Activated CD8-positive, alpha-beta memory T cell treated with anti-CD3 and anti-CD28 coated beads, Interleukin-2, amount 50 U/mL, for 24 hours (primary cell): ENCODE measurements around the gene EMC9.

Experiments used
- DNase-seq: peaks from one replicate; pipeline ENCODE4 v3.0.0-alpha.2; 2020; ENCODE audit errors: extremely low read depth

Gene EMC9, protein sequence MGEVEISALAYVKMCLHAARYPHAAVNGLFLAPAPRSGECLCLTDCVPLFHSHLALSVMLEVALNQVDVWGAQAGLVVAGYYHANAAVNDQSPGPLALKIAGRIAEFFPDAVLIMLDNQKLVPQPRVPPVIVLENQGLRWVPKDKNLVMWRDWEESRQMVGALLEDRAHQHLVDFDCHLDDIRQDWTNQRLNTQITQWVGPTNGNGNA

GRCh38 chr14:24141097-24141880 lies at the start of gene EMC9:
TSS of gene EMC9 (minus strand) at chr14:24141591. CDS start at chr14:24141304, 287 bp downstream.
- DNase-seq, result peak; percentile 99

GRCh38 chr14:24190416-24190815 lies 49.0 kb upstream of the EMC9 start:
- no peak for DNase-seq

GRCh38 chr14:24189460-24189859 lies 48.1 kb upstream of the EMC9 start:
- no peak for DNase-seq

GRCh38 chr14:24189059-24189375 lies 47.6 kb upstream of the EMC9 start:
- DNase-seq, result no peak

GRCh38 chr14:24188251-24189058 lies 47.1 kb upstream of the EMC9 start, which contains the start of gene IPO4:
TSS of gene IPO4 (minus strand) at chr14:24188816. CDS start at chr14:24188787, 29 bp downstream.
- peak; percentile 91 for DNase-seq

- DNase-seq, result no peak
Measured at GRCh38 chr14:24187539-24187915, 46.1 kb upstream of the EMC9 start.

DNA sequence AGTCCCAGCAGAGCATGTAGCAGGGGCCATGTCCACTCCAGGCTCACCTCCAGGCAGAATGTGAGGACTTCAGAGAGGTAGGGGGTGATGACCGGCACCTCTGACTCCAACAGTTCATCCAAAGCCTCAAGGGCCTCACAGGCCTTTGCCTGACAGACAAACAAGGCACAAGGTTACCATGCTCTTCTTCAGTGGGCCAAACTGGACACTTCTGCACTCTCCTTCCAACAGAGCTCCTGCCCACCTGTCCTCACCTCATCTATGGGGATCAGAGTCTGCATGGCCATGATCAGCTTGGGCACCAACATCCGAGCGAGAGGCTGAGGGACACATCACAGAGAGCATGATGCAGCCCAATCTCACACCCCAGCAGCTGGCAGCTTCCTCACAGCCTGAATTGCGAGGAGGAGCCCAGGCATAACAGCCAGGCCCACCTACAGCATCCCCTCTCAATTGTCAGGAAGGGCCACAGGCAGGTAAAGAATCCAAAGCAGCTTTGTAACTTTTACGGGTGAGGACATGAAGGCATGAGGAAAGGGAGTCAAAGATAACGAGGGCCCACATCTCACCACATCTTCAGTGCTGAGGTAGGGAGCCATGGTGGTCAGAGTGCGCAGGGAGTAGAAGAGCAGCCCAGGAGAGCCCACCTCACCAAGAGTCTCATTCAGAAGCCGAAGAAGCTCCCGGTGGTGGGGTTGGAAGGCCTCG lies 45.6 kb upstream of the EMC9 start:
- DNase-seq, result no peak

GRCh38 chr14:24185741-24186140 lies 44.4 kb upstream of the EMC9 start:
- DNase-seq, result no peak

DNA sequence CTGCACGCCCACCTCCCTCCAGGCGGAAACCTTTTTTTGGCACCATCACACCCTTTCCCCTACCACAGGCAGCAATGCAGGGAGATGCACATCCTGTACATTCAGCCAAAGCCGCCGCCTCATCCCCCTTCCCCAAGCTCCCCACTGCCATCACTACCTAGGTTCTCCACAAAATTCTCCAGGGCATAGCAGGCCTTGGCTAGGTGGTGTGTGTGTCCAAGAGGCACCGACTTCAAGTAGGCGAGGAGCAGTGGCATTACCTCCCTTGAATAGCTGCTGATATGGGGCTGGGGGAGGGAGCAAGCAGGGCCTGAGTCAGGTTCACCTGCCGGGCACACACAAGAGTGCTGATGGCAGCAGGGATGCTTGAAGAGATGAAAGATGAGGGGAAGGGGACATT lies 43.6 kb upstream of the EMC9 start:
- no peak for DNase-seq

DNA sequence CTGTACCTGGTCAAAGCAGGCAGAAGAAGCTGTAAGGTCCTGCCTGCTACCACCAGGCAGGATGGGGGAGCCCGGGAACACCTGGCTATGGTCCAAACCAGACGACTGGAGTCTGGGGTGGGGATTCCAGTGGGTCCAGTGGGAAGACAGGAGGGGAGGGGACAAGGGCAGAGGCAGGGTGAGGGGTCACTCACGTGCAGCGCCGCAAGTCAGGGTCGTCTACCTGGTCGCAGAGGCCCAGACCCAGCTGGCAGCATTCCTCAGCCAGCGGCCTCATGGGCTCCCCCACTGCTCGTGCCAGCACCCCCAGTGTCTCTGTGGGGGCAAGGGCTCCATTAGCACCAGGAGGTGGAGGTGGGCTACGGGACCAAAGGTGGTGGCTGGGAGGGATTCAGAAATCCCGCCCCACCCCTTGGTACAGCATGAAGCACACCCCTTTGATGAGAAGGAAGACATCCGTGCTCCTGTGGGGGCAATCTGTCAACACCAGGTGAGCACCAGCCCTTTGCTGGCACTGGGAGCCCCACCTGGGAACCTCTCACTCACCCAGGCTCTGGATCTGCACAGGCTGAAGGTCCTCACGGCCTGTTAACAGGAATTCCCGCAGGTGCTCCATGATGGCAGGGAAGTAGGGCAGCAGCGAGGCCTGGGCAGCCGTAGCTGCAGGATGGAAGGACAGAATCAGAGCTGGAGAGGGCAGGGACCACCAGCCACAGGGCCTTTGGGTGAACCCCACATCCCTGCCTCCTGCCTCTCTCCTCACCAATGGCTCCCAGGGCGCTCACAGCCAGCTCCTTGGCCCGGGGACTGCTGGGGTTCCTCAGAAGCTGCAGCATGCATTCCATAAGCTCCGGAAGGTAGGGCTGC lies 42.9 kb upstream of the EMC9 start:
- DNase-seq, result no peak

DNA sequence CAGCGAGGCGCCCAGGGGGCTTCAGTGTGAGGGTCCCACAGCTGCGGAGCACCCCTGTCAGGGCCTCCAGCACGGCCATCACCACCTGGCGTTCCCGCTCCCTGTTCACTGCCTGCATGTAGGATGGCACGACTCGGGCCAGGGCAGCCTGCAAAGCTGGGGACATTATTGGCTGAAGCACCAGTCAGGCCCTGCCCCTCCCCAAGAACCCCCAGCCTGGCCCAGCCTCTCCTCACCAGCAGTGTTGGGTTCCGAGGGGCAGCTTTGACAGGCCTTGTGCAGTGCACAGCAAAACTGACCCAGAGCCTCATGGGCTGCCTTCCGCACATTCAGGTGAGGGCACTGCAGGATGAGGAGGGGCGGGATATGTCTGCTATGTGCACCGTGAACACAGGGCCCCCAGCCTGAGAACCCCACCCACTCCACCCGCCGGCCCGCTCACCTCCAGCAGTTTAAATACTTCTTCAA lies 41.7 kb upstream of the EMC9 start:
- DNase-seq, result no peak

DNA sequence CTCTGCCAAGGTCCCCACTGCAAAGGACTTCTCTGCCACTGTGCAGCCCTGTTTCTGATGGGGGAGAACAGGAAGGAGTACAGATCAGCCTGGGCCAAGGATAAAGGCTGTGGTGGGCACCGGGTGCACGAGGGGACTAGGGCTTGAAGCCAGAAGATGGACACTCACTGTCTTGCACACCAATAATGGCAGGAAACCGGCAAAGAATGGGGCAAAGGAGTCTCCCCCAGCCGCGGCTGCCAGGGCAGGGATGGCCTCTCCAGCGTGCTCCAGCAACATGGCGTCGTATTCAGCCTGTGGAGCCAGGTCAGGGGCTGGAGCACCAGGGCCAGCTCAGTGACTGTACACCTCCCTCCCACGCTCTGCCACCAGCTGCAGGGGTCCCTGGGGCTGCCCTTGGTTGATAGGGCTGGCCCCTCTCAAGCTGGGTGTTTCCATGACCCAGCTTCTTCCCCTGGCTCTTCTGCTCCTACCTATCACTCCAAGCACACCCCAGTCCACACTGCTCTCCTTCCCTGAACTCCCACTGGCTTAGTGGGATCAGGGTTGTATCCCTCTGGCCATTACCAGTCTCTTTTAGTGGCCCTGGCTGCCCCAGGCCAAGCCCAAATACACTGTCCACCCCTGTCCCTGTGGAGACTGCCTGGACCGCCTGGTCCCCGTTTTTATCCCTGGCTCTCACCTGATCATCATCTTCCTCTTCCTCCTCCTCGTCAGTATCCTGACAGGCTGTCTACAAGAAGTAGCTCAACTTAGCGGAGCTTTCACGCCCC lies 40.9 kb upstream of the EMC9 start:
- DNase-seq, result no peak

GRCh38 chr14:24181371-24182077 lies 40.1 kb upstream of the EMC9 start:
- DNase-seq, result no peak

DNA sequence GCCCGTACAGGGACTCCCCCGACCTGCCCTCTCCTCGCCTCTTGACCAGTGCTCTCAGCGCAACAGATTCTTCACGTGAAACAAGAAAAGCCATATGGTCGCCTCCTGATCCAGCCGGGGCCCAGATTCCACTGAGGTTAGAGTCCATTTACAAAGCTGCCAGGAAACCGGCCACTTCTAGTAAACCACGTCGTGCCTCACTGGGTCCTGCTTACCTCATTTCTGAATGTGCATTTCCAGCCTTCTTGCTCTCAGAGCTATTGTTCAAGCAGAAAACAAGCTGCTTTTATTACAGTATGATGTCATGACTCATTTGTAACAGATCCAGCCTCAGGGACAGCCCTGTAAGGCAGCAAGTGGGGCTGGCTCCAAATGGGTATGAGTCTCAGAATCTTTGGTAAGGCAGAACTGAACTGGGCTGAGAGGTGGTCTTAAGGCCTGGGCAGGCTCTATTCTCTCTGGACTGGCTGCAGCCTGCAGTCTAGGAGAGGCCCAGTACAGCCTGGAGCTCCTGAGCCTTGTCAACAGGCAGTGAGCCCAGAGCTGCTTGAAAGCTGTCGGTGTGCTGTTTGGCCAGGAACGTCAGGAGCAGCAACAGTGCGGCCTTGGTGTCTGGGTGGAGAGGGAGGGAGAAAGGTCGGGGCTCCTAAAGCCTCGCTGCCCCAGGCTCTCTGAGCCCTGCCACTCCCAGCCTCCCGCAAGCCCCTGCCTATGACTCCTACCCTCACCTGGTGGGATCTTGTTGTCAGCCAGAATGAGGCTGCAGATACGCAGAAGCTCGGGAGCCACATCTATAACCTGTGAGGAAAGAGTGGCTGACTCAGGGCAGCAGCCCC lies 38.8 kb upstream of the EMC9 start:
- no peak for DNase-seq

DNA sequence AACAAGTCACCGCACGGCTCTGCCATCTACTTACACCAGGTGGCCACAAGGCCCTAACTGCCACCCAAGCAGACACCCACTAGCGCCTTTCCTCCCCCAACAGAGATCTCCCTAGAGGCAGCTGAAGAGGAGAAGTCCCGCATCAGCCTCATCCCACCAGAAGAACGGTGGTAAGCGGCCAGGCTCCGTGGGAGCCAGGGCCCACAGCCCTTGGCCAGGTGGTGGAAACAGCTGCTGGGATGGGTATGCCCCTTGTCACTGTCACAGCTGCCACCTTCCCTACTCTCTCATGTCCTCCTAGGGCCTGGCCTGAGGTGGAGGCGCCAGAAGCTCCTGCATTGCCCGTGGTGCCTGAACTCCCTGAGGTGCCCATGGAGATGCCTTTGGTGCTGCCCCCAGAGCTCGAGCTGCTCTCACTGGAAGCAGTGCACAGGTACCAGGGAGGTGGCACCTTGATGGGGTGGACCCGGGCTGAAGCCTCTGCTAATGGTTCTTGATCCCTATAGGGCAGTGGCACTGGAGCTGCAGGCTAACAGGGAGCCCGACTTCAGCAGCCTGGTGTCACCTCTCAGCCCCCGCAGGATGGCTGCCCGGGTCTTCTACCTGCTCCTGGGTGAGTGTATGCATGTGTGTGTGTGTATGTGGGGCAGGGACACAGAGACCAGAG lies 38.0 kb upstream of the EMC9 start:
- no peak for DNase-seq

DNA sequence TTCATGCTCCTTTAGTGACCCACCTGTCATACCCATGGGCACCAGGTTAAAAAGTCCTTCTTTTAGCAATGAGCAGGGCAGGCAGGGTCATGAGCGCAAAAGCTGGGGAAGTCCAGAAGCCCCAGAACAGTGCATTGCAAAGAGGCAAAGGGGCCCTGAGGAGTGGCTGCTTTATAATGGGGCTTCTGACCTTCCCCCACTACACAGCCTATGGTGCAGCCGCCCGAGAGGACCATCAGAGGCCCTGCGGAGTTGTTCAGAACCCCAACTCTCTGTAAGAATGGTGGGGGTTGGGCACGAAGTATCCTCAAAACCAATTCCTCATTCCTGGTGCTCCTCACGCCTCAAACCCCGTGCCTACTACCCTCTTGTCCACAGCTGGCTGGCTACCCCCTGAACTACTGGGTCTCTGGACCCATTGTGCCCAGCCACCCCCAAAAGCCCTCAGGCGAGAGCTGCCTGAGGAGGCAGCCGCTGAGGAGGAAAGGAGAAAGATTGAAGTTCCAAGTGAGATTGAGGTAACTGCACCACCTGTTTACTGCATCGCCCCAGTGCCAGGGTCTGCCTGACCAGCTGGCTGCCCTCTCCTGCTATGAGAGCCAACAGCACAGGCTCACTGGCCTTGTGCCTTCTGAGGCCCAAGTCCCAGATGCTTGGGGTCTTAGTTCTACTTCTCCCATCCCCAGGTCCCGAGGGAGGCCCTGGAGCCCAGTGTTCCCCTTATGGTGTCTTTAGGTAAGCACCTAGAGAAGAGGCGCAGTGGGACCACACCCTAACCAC lies 37.2 kb upstream of the EMC9 start:
- DNase-seq, result no peak

DNA sequence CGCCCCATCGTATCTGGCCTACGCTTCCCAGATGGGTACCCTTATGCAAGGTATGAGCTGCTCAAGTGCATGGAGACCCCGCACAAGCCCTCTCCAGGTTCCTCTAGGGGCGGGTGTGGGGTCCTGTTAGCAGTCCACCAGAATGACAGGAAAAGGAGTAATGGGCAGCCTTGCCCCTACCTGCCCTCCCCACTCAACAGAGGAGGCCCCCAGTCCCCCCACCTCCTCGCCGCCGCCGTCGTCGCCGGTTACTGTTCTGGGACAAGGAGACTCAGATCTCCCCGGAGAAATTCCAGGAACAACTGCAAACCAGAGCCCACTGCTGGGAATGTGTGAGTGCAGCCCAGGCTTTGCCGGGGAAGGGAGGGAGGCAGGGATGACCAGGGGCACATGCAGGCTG lies 36.5 kb upstream of the EMC9 start:
- DNase-seq, result no peak
